GM23338 (cell line): ENCODE data around the gene PRR23A. TPM values are rescaled to one million over a fixed set of nuclear protein-coding genes. Genes with fewer than 3 reads are reported as not detected.
A peak's percentile ranks its signal among the peaks of the same experiment; 100 is the strongest.

Source experiments
- ATAC-seq: fragments of 200-7000 bp; cut with Tn5 transposase; 3 replicates; pipeline ENCODE4 v1.9.1; 2020
- DNase-seq: peaks from one replicate; pipeline ENCODE4 v3.0.0-alpha.2; 2015; ENCODE audit warnings: low spot score
- H2AFZ ChIP-seq: fragments of 200-600 bp; sonication (generic); 2 replicates; pipeline ENCODE4 v1.8.0; 2016; ENCODE audit warnings: antibody characterized with exemption, mild to moderate bottlenecking, moderate library complexity
- H3F3A ChIP-seq: fragments of 200-600 bp; sonication (generic); replicated peaks from 2 replicates; pipeline ENCODE4 v1.8.0; 2017; ENCODE audit warnings: antibody characterized with exemption, mixed run types, low read depth
- H3K27ac ChIP-seq: fragments of 200-600 bp; sonication (generic); 2 replicates; pipeline ENCODE4 v1.6.1; 2016; ENCODE audit warnings: low read depth
- H3K27me3 ChIP-seq: fragments of 200-600 bp; sonication (generic); 2 replicates; pipeline ENCODE4 v1.8.0; 2016; ENCODE audit warnings: mild to moderate bottlenecking, mixed run types, moderate library complexity; ENCODE audit not compliant: insufficient read depth
- H3K36me3 ChIP-seq: fragments of 200-600 bp; sonication (generic); 2 replicates; pipeline ENCODE4 v1.8.0; 2016; ENCODE audit warnings: mild to moderate bottlenecking; ENCODE audit not compliant: insufficient read depth
- H3K4me1 ChIP-seq: fragments of 200-600 bp; sonication (generic); 2 replicates; pipeline ENCODE4 v1.8.0; 2016; ENCODE audit warnings: mild to moderate bottlenecking, moderate library complexity; ENCODE audit not compliant: insufficient read depth
- H3K4me2 ChIP-seq: fragments of 200-600 bp; sonication (generic); 2 replicates; pipeline ENCODE4 v1.7.1; 2017; ENCODE audit warnings: mixed run types
- H3K4me3 ChIP-seq: fragments of 200-600 bp; sonication (generic); 2 replicates; pipeline ENCODE4 v1.6.1; 2016; ENCODE audit warnings: mixed run types
- H3K79me2 ChIP-seq: fragments of 200-600 bp; sonication (generic); replicated peaks from 2 replicates; pipeline ENCODE4 v1.8.0; 2017; ENCODE audit warnings: mild to moderate bottlenecking; ENCODE audit not compliant: insufficient read depth
- H3K9me2 ChIP-seq: fragments of 200-600 bp; sonication (generic); 2 replicates; pipeline ENCODE4 v1.8.0; 2017; ENCODE audit not compliant: insufficient read depth
- H4K20me1 ChIP-seq: fragments of 200-600 bp; sonication (generic); replicated peaks from 2 replicates; pipeline ENCODE4 v1.8.0; 2017; ENCODE audit warnings: mild to moderate bottlenecking; ENCODE audit not compliant: insufficient read depth
- H3K27ac Mint-ChIP-seq: 2 replicates; pipeline ENCODE4 v1.8.0; 2020; ENCODE audit warnings: inconsistent platforms, mild to moderate bottlenecking, moderate library complexity, mixed read lengths
- H3K27me3 Mint-ChIP-seq: 3 replicates; pipeline ENCODE4 v1.8.0; 2022; ENCODE audit warnings: low read depth, mild to moderate bottlenecking, moderate library complexity, mixed read lengths, inconsistent platforms; ENCODE audit not compliant: insufficient read depth, poor library complexity
- H3K36me3 Mint-ChIP-seq: 3 replicates; pipeline ENCODE4 v1.8.0; 2021; ENCODE audit warnings: low read depth, mild to moderate bottlenecking, inconsistent platforms, moderate library complexity, mixed read lengths
- H3K4me1 Mint-ChIP-seq: 3 replicates; pipeline ENCODE4 v1.8.0; 2020; ENCODE audit warnings: mild to moderate bottlenecking, inconsistent platforms, mixed read lengths
- H3K4me3 Mint-ChIP-seq: 3 replicates; pipeline ENCODE4 v1.8.0; 2021; ENCODE audit warnings: moderate library complexity, mild to moderate bottlenecking, inconsistent platforms, mixed read lengths
- H3K9me3 Mint-ChIP-seq: 3 replicates; pipeline ENCODE4 v1.8.0; 2020; ENCODE audit warnings: moderate library complexity, mild to moderate bottlenecking, inconsistent platforms, mixed read lengths
- CTCF ChIP-seq, 2 experiments: fragments of 200-600 bp in 1 of 2; sonication (generic) in 1 of 2; conservative IDR thresholded peaks; 2 replicates each; pipeline versions ENCODE4 v1.5.1 to v1.6.1; 2016 to 2017; ENCODE audit warnings: antibody characterized with exemption in 2 of 2, low read depth in 2 of 2, mild to moderate bottlenecking in 2 of 2, moderate library complexity in 1 of 2
- EZH2 ChIP-seq: fragments of 200-600 bp; sonication (generic); IDR thresholded peaks from one replicate; pipeline ENCODE4 v1.8.0; 2017; ENCODE audit warnings: antibody characterized with exemption, mild to moderate bottlenecking, low read depth; ENCODE audit not compliant: unreplicated experiment
- EZH2phosphoT487 ChIP-seq: fragments of 200-600 bp; sonication (generic); IDR thresholded peaks from one replicate; pipeline ENCODE4 v1.8.1; 2018; ENCODE audit warnings: antibody characterized with exemption; ENCODE audit not compliant: unreplicated experiment
- JUNB ChIP-seq: IDR thresholded peaks from one replicate; pipeline ENCODE4 v1.6.1; 2016; ENCODE audit warnings: antibody characterized with exemption; ENCODE audit not compliant: unreplicated experiment
- NANOG ChIP-seq: IDR thresholded peaks from 2 replicates; pipeline ENCODE4 v1.6.1; 2016; ENCODE audit warnings: antibody characterized with exemption, borderline replicate concordance
- POLR2AphosphoS5 ChIP-seq: IDR thresholded peaks from 2 replicates; pipeline ENCODE4 v1.6.1; 2016; ENCODE audit warnings: antibody characterized with exemption, low read depth
- STAT1 ChIP-seq: IDR thresholded peaks from one replicate; pipeline ENCODE4 v1.6.1; 2016; ENCODE audit warnings: antibody characterized with exemption; ENCODE audit not compliant: unreplicated experiment
- ZNF114 ChIP-seq: fragments of 250-450 bp; sonication (Bioruptor Pico); IDR thresholded peaks from 2 replicates; pipeline ENCODE4 v1.5.0; 2020; ENCODE audit warnings: mild to moderate bottlenecking, moderate library complexity
- polyA plus RNA-seq: library from polyadenylated mRNA; unstranded; fragments of >200 nt; fragmentation: Nextera tagmentation; extraction: Ambion mirVana; gene quantifications from 2 replicates; pipeline ENCODE4 v1.2.1, GENCODE V29; 2016
- total RNA-seq: library from RNA; depleted of rRNA; stranded (reverse); fragments of >200 nt; shearing (Covaris generic); gene quantifications from 2 replicates; pipeline ENCODE4 v1.2.3, GENCODE V29; 2014
- TF ChIP-seq, protein P1 (sequence below): IDR thresholded peaks from one replicate; pipeline ENCODE4 v1.6.1; 2018; ENCODE audit warnings: antibody characterized with exemption; ENCODE audit not compliant: unreplicated experiment
- TF ChIP-seq, protein P2 (sequence below): IDR thresholded peaks from 2 replicates; pipeline ENCODE4 v1.6.1; 2016; ENCODE audit warnings: antibody characterized with exemption

Gene PRR23A
- total and polyA plus RNA-seq, 2 experiments from 2014 or later, result not detected

DNA sequence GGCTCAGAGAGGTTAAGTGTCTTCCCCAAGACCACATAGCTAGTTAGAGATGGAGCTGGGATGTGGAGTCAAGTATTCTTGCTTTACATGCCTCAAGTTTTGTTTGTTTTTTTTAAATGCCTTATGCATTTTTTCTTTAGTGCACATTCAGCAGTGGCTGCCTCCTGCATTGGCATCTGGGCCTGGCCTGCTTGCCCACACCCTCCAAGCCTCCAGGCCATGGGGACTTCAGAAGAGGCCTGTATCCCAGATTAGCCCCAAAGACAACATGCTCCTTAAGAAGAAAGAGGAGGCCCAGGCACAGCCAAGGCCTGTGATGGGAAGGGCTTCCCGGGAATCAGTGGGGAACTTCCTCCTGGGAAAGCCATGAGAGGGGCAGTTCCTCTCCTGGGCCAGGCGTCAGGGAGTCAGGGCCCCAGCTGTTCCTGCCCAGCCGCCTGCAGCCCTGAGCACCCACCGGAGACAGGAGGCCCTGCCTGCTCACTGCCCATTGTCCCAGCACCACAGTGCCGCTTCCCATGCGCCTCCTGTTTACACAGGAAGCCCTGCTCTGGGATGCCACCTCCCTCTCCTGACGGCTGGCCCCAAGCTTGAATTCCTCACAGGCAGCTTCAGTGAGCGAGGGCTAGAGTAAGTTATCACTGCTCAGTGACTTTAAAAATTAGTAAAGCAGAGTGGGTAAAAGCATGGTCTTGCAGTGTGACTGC, 43.1 kb downstream of the PRR23A start:
- no peak for ATAC-seq

GRCh38 chr3:138960417-138960852, 45.6 kb downstream of the PRR23A start:
- Histone ChIP-seq H3K4me3 (peak overlapping the region; percentile 32; the same call in 1 of the 2 replicates), H3K4me2 (peak overlapping the region; percentile 67), H3K9me2 (no peaks in the 10 kb centered on the region)
- no peak for TF ChIP-seq EZH2phosphoT487
- TF ChIP-seq EZH2, result no peak
- no peak for TF ChIP-seq JUNB
- no peak for TF ChIP-seq ZNF114 (CRISPR knock-in tag)
- TF ChIP-seq, protein P1, sequence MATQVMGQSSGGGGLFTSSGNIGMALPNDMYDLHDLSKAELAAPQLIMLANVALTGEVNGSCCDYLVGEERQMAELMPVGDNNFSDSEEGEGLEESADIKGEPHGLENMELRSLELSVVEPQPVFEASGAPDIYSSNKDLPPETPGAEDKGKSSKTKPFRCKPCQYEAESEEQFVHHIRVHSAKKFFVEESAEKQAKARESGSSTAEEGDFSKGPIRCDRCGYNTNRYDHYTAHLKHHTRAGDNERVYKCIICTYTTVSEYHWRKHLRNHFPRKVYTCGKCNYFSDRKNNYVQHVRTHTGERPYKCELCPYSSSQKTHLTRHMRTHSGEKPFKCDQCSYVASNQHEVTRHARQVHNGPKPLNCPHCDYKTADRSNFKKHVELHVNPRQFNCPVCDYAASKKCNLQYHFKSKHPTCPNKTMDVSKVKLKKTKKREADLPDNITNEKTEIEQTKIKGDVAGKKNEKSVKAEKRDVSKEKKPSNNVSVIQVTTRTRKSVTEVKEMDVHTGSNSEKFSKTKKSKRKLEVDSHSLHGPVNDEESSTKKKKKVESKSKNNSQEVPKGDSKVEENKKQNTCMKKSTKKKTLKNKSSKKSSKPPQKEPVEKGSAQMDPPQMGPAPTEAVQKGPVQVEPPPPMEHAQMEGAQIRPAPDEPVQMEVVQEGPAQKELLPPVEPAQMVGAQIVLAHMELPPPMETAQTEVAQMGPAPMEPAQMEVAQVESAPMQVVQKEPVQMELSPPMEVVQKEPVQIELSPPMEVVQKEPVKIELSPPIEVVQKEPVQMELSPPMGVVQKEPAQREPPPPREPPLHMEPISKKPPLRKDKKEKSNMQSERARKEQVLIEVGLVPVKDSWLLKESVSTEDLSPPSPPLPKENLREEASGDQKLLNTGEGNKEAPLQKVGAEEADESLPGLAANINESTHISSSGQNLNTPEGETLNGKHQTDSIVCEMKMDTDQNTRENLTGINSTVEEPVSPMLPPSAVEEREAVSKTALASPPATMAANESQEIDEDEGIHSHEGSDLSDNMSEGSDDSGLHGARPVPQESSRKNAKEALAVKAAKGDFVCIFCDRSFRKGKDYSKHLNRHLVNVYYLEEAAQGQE, result no peak
- TF ChIP-seq, protein P2, sequence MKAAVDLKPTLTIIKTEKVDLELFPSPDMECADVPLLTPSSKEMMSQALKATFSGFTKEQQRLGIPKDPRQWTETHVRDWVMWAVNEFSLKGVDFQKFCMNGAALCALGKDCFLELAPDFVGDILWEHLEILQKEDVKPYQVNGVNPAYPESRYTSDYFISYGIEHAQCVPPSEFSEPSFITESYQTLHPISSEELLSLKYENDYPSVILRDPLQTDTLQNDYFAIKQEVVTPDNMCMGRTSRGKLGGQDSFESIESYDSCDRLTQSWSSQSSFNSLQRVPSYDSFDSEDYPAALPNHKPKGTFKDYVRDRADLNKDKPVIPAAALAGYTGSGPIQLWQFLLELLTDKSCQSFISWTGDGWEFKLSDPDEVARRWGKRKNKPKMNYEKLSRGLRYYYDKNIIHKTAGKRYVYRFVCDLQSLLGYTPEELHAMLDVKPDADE, result no peak
- TF ChIP-seq STAT1, result no peak

More for the DNA sequence above, 43.1 kb downstream of the PRR23A start:
- Histone ChIP-seq H3K9me2 (no peaks in the 10 kb centered on the region), H3K27me3 (peaks cover 23% of the 10 kb centered on the region), H2AFZ (peak overlapping the region; percentile 18; the same call in 1 of the 2 replicates), H3K36me3 (no peaks in the 10 kb centered on the region), H3K4me1 (no peaks in the 10 kb centered on the region), H3K4me3 (no peak overlapping the region), H3K79me2 (no peaks in the 10 kb centered on the region), H3K4me2 (no peak overlapping the region), H3K27ac (no peak overlapping the region), H4K20me1 (no peaks in the 10 kb centered on the region), H3F3A (no peaks in the 10 kb centered on the region)
- no peak for TF ChIP-seq NANOG
- TF ChIP-seq POLR2AphosphoS5, result no peak
- TF ChIP-seq JUNB, result no peak
- TF ChIP-seq, protein P2, result no peak
- no peak for TF ChIP-seq EZH2
- TF ChIP-seq CTCF (conservative IDR thresholded peaks at IDR 0.05; ENCODE audit: low read depth in 2 of 2), result no peak
- TF ChIP-seq ZNF114 (CRISPR knock-in tag), result no peak
- H3K27me3 Mint-ChIP-seq, result peaks cover 16% of the 10 kb centered on the region
- H3K9me3 Mint-ChIP-seq, result peaks cover 21% of the 10 kb centered on the region
- H3K36me3 Mint-ChIP-seq, result peaks cover 9% of the 10 kb centered on the region
- peak; percentile 41 for DNase-seq
- H3K4me3 Mint-ChIP-seq, result no peak overlapping the region
- peaks cover 2% of the 10 kb centered on the region; the same call in 2 of the 3 replicates for H3K4me1 Mint-ChIP-seq
- H3K27ac Mint-ChIP-seq, result no peak overlapping the region

More at GRCh38 chr3:138960417-138960852, 45.6 kb downstream of the PRR23A start:
- Mint-ChIP-seq H3K4me3 (0 out of 3 replicates have a peak overlapping the region, but pooled peaks have one; percentile 1), H3K27me3 (peaks cover 16% of the 10 kb centered on the region), H3K4me1 (peaks cover 2% of the 10 kb centered on the region; the same call in 2 of the 3 replicates), H3K36me3 (peaks cover 6% of the 10 kb centered on the region), H3K27ac (no peak overlapping the region), H3K9me3 (peaks cover 12% of the 10 kb centered on the region)
- ATAC-seq (peak; percentile 67), DNase-seq (no peak)
- Histone ChIP-seq H3K36me3 (no peaks in the 10 kb centered on the region), H2AFZ (peak overlapping the region; percentile 69), H3K27ac (no peak overlapping the region), H3K27me3 (peaks cover 23% of the 10 kb centered on the region), H4K20me1 (no peaks in the 10 kb centered on the region), H3K4me1 (no peaks in the 10 kb centered on the region), H3F3A (no peaks in the 10 kb centered on the region), H3K79me2 (no peaks in the 10 kb centered on the region)
